ENCODE results near the gene AMN1. TPM values are rescaled to one million over a fixed set of nuclear protein-coding genes. Genes with fewer than 3 reads are reported as not detected.
"Not testable (repeated sequence)": the region's sequence is repeated elsewhere in the genome, so short reads cannot be mapped to it uniquely, and the experiment has no call there.

AMN1 gene
- polyA plus RNA-seq, 1 donor = 10.7 TPM

- no CpG with 5 or more reads among the region's 15 CpGs for WGBS (ENCODE audit: insufficient coverage, low lambda C conversion rate)
- DNase-seq; H3K27ac ChIP-seq (ENCODE audit: low read length); H3K36me3 ChIP-seq (ENCODE audit: control insufficient read depth, insufficient read depth, low read length); H3K4me3 ChIP-seq (ENCODE audit: low read length); H3K4me1 ChIP-seq (ENCODE audit: control insufficient read depth, insufficient read depth, low read length); H3K27me3 ChIP-seq (ENCODE audit: control insufficient read depth, insufficient read depth, low read length); H3K9me3 ChIP-seq (ENCODE audit: control insufficient read depth, low read depth, low read length): not testable (repeated sequence)
These were observed 10.2 kb downstream of the AMN1 start for GRCh38 chr12:31718542-31719198.

- not testable (repeated sequence) for DNase-seq; H3K27me3 ChIP-seq (ENCODE audit: control insufficient read depth, insufficient read depth, low read length)
- WGBS (ENCODE audit: insufficient coverage, low lambda C conversion rate) = 100% methylated on average over 2 of the region's 4 CpGs
These were observed 11.8 kb downstream of the AMN1 start for GRCh38 chr12:31716998-31717397.

GRCh38 chr12:31715283-31715825 lies 13.5 kb downstream of the AMN1 start:
- H3K4me1 ChIP-seq (ENCODE audit: control insufficient read depth, insufficient read depth, low read length) = no peaks in the 10 kb centered on the region
- peak; percentile 43 to 62 for DNase-seq
- H3K4me3 ChIP-seq (ENCODE audit: low read length) = no peak overlapping the region
- H3K27me3 ChIP-seq (ENCODE audit: control insufficient read depth, insufficient read depth, low read length) = no peaks in the 10 kb centered on the region
- WGBS (ENCODE audit: insufficient coverage, low lambda C conversion rate) = 47% methylated on average over 3 of the region's 5 CpGs
- peaks cover 8% of the 10 kb centered on the region for H3K9me3 ChIP-seq (ENCODE audit: control insufficient read depth, low read depth, low read length)
- peaks cover 2% of the 10 kb centered on the region for H3K36me3 ChIP-seq (ENCODE audit: control insufficient read depth, insufficient read depth, low read length)
- peak overlapping the region; percentile 32 for H3K27ac ChIP-seq (ENCODE audit: low read length)

More at GRCh38 chr12:31716998-31717397, 11.8 kb downstream of the AMN1 start:
- H3K4me1 ChIP-seq (ENCODE audit: control insufficient read depth, insufficient read depth, low read length); H3K36me3 ChIP-seq (ENCODE audit: control insufficient read depth, insufficient read depth, low read length); H3K9me3 ChIP-seq (ENCODE audit: control insufficient read depth, low read depth, low read length); H3K27ac ChIP-seq (ENCODE audit: low read length); H3K4me3 ChIP-seq (ENCODE audit: low read length): not testable (repeated sequence)

- no peak for DNase-seq
These were observed 14.2 kb downstream of the AMN1 start for GRCh38 chr12:31714406-31715271.

GRCh38 chr12:31712877-31713276 lies 15.9 kb downstream of the AMN1 start:
- Histone ChIP-seq H3K4me3 (ENCODE audit: low read length) (no peak overlapping the region), H3K36me3 (ENCODE audit: control insufficient read depth, insufficient read depth, low read length) (no peaks in the 10 kb centered on the region), H3K4me1 (ENCODE audit: control insufficient read depth, insufficient read depth, low read length) (no peaks in the 10 kb centered on the region), H3K27ac (ENCODE audit: low read length) (no peak overlapping the region), H3K27me3 (ENCODE audit: control insufficient read depth, insufficient read depth, low read length) (no peaks in the 10 kb centered on the region), H3K9me3 (ENCODE audit: control insufficient read depth, low read depth, low read length) (peaks cover 14% of the 10 kb centered on the region)
- DNase-seq = no peak
- whole genome bisulfite sequencing (ENCODE audit: insufficient coverage, low lambda C conversion rate) = no CpG with 5 or more reads among the region's 5 CpGs

More at GRCh38 chr12:31714406-31715271, 14.2 kb downstream of the AMN1 start:
- Histone ChIP-seq H3K4me3 (ENCODE audit: low read length) (no peak overlapping the region), H3K4me1 (ENCODE audit: control insufficient read depth, insufficient read depth, low read length) (no peaks in the 10 kb centered on the region), H3K27ac (ENCODE audit: low read length) (peak overlapping the region; percentile 32), H3K9me3 (ENCODE audit: control insufficient read depth, low read depth, low read length) (peaks cover 9% of the 10 kb centered on the region), H3K27me3 (ENCODE audit: control insufficient read depth, insufficient read depth, low read length) (no peaks in the 10 kb centered on the region), H3K36me3 (ENCODE audit: control insufficient read depth, insufficient read depth, low read length) (peaks cover 2% of the 10 kb centered on the region)
- no CpG with 5 or more reads among the region's 3 CpGs for WGBS (ENCODE audit: insufficient coverage, low lambda C conversion rate)

GRCh38 chr12:31710021-31710818 lies 18.6 kb downstream of the AMN1 start:
- no peak overlapping the region for H3K27ac ChIP-seq (ENCODE audit: low read length)
- no peaks in the 10 kb centered on the region for H3K36me3 ChIP-seq (ENCODE audit: control insufficient read depth, insufficient read depth, low read length)
- no CpG with 5 or more reads among the region's 3 CpGs for WGBS (ENCODE audit: insufficient coverage, low lambda C conversion rate)
- no peaks in the 10 kb centered on the region for H3K4me1 ChIP-seq (ENCODE audit: control insufficient read depth, insufficient read depth, low read length)
- no peak for DNase-seq
- H3K27me3 ChIP-seq (ENCODE audit: control insufficient read depth, insufficient read depth, low read length) = no peaks in the 10 kb centered on the region
- peaks cover 14% of the 10 kb centered on the region for H3K9me3 ChIP-seq (ENCODE audit: control insufficient read depth, low read depth, low read length)
- no peak overlapping the region for H3K4me3 ChIP-seq (ENCODE audit: low read length)

GRCh38 chr12:31708118-31708517 lies 20.7 kb downstream of the AMN1 start:
- not testable (repeated sequence) for H3K4me3 ChIP-seq (ENCODE audit: low read length); DNase-seq; H3K27me3 ChIP-seq (ENCODE audit: control insufficient read depth, insufficient read depth, low read length)

GRCh38 chr12:31705621-31706020 lies 23.2 kb downstream of the AMN1 start:
- H3K4me3 ChIP-seq (ENCODE audit: low read length) = no peak overlapping the region
- H3K4me1 ChIP-seq (ENCODE audit: control insufficient read depth, insufficient read depth, low read length) = no peaks in the 10 kb centered on the region
- H3K9me3 ChIP-seq (ENCODE audit: control insufficient read depth, low read depth, low read length) = peaks cover 11% of the 10 kb centered on the region
- WGBS (ENCODE audit: insufficient coverage, low lambda C conversion rate) = no CpG with 5 or more reads among the region's 2 CpGs
- no peaks in the 10 kb centered on the region for H3K27me3 ChIP-seq (ENCODE audit: control insufficient read depth, insufficient read depth, low read length)
- H3K36me3 ChIP-seq (ENCODE audit: control insufficient read depth, insufficient read depth, low read length) = no peaks in the 10 kb centered on the region
- DNase-seq = no peak
- no peak overlapping the region for H3K27ac ChIP-seq (ENCODE audit: low read length)

More at GRCh38 chr12:31708118-31708517, 20.7 kb downstream of the AMN1 start:
- H3K4me1 ChIP-seq (ENCODE audit: control insufficient read depth, insufficient read depth, low read length); H3K27ac ChIP-seq (ENCODE audit: low read length); H3K36me3 ChIP-seq (ENCODE audit: control insufficient read depth, insufficient read depth, low read length): not testable (repeated sequence)
- 100% methylated on average over 2 of the region's 7 CpGs for WGBS (ENCODE audit: insufficient coverage, low lambda C conversion rate)
- H3K9me3 ChIP-seq (ENCODE audit: control insufficient read depth, low read depth, low read length) = peaks cover 14% of the 10 kb centered on the region

- Histone ChIP-seq H3K9me3 (ENCODE audit: control insufficient read depth, low read depth, low read length) (no peaks in the 10 kb centered on the region), H3K4me3 (ENCODE audit: low read length) (no peak overlapping the region), H3K36me3 (ENCODE audit: control insufficient read depth, insufficient read depth, low read length) (peaks cover 3% of the 10 kb centered on the region), H3K4me1 (ENCODE audit: control insufficient read depth, insufficient read depth, low read length) (no peaks in the 10 kb centered on the region), H3K27ac (ENCODE audit: low read length) (no peak overlapping the region), H3K27me3 (ENCODE audit: control insufficient read depth, insufficient read depth, low read length) (no peaks in the 10 kb centered on the region)
- peak in 1 of 2 donors; percentile 15 for DNase-seq
These were observed 26.8 kb downstream of the AMN1 start for GRCh38 chr12:31702047-31702446.

- H3K36me3 ChIP-seq (ENCODE audit: control insufficient read depth, insufficient read depth, low read length); H3K27me3 ChIP-seq (ENCODE audit: control insufficient read depth, insufficient read depth, low read length); H3K4me3 ChIP-seq (ENCODE audit: low read length); DNase-seq; H3K4me1 ChIP-seq (ENCODE audit: control insufficient read depth, insufficient read depth, low read length); H3K27ac ChIP-seq (ENCODE audit: low read length): not testable (repeated sequence)
- H3K9me3 ChIP-seq (ENCODE audit: control insufficient read depth, low read depth, low read length) = peaks cover 17% of the 10 kb centered on the region
- WGBS (ENCODE audit: insufficient coverage, low lambda C conversion rate) = 100% methylated on average over 1 of the region's 3 CpGs
These were observed 38.9 kb downstream of the AMN1 start for GRCh38 chr12:31689921-31690320.

All from large intestine (tissue), 3 donors.